Suppressor macrophage treated with lipopolysaccharide for 4 hours (primary cell): ENCODE measurements around the gene PRKCB.
"Not testable (repeated sequence)": the region's sequence is repeated elsewhere in the genome, so short reads cannot be mapped to it uniquely, and the experiment has no call there.

Experiments
- DNase-seq: peaks from one replicate; pipeline ENCODE4 v3.0.0-alpha.2; 2020

PRKCB gene

DNA sequence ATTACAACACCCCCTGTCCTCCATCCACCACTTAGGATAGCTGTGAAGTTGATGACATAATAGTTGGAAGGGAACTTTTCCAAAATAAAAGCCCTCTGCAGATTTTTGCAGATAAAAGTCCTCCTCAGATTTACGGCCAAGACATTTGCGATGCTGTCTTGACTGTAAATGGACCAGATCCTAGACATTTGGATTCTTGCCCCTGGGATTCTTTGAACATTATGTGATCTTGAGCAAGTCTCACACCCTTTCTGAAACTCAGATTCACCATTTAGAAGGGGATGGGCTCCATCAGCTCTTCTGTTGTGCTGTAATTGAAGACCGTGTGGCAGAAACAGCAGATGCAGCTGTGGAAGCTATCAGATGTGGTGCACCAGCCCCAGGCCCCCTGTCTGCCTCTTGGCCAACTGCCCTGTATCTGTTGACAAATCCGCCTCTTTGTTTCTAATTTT lies 266.5 kb downstream of the PRKCB start:
- no peak for DNase-seq

DNA sequence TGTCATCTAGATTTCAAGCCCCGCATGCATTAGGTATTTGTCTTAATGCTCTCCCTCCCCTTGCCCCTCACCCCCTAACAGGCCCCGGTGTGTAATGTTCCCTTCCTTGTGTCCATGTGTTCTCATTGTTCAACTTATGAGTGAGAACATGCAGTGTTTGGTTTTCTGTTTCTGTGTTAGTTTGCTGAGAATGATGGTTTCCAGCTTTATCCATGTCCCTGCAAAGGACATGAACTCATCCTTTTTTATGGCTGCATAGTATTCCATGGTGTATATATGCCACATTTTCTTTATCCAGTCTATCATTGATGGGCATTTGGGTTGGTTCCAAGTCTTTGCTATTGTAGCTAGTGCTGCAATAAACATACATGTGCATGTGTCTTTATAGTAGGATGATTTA lies 269.7 kb downstream of the PRKCB start:
- DNase-seq, result not testable (repeated sequence)

DNA sequence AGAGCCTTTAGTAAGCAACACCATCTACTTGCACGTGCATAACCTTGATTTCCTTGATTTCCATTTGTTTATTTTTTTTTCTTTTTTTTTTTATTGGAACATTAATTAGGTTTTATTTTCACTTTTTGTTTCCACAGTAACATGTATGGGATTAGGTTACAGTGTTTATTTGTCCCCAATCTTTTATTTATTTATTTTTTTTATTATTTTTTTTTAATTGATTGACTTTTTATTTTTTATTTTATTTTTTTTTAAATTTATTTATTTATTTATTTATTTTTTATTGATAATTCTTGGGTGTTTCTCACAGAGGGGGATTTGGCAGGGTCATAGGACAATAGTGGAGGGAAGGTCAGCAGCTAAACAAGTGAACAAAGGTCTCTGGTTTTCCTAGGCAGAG lies 272.3 kb downstream of the PRKCB start:
- not testable (repeated sequence) for DNase-seq

DNA sequence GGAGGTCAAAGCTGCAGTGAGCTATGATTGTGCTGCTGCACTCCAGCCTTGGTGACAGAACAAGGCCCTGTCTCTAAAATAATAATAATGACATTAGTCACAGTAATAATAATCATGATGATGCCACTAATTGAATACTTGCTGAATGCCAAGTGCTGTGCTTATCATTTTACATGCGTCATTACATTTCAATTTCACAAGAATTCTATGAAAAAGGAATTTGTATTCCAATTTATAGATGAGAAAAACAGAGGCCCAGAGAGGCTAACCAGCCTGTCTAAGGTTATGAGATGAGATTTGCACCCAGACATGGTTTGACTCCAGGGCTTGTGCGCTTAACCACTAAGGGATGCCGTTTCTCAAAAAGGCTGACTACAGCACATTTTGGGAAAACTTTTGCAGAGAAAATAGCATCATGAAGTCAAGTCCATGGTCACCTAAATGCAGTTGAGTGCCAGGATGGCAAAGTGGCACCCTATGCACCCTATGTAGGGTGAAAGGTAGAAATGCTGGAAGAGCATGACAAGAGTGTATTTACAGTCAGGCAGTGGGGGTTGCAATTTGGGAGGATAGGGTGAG lies 276.0 kb downstream of the PRKCB start:
- no peak for DNase-seq

DNA sequence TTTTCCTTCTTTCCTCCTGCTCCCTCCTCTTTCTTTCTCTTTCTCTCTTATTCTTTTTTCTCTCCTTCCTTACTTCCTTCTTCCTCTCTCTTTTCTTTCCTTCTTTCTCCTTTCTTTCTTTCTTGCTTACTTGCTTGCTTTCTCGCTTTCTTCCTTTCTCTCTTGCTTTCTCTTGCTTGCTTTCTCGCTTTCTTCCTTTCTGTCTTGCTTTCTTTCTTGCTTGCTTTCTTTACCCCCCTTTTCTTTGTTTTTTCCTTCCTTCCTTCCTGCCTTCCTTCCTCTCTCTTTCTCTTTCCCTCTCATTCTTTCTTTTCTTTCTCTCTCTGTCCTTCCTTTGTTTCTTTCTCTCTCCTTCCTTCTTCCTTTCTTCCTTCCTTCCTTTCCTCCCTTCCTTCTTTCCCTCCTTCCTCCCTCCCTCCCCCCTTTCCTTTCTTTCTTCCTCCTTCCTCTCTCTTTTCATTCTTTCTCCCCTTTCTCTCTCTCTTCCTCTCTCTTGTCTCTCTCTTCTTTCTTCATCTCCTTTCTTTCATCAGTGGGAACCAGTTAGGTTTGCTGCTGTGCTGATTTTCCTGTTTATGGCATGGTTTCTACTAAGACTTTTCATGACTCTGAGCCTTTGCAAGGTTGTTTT lies 277.4 kb downstream of the PRKCB start:
- DNase-seq, result no peak

DNA sequence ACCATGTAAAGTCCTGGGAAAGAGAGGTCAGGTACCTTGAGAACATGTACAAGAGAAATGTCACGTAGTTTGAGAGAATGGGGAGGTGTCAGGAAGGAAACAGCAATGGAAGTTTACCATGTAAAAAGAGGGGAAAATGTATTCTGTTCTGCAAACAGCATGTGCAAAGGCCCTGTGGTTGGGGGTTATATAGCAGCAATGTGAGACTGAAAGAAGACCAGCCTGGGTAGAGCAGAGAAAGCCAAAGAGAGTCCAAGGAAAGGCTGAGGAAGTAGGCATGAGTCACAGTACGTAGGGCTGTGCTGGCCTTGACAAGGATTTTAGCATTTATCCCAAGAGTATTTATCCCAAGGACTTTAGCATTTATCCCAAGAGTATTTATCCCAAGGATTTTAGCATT lies 279.1 kb downstream of the PRKCB start:
- no peak for DNase-seq

DNA sequence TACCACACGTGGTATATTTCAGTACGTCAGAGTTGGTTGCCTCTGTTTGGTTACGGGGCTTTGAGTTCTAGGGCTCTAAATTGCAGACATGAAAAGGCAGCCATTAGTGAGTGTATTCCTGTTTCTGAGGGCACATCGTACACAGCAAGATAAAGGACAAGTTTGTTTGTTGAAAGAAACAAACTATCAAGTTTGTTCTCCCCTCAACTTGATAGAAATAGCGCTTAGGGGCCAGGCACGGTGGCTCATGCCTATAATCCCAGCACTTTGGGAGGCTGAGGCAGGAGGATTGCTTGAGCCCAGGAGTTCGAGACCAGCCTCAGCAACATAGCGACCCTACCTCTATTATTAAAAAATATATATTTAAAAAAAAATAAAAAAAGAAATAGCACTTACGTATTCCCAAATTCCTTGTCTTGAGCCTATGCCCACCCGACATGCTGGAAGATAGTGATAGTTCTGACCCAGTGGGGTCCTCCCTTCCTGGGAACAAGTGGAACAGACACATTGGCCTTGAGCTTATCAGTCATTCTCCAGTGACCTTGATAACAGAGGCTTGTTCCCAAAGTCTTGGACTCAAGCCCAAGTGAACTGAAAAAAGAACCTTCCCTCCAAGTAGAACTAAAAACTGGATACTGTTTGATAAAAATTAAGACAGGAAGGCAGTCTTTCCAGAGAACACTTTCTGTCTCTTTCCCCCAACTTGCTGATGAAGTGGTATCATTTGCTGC lies 280.4 kb downstream of the PRKCB start:
- no peak for DNase-seq

DNA sequence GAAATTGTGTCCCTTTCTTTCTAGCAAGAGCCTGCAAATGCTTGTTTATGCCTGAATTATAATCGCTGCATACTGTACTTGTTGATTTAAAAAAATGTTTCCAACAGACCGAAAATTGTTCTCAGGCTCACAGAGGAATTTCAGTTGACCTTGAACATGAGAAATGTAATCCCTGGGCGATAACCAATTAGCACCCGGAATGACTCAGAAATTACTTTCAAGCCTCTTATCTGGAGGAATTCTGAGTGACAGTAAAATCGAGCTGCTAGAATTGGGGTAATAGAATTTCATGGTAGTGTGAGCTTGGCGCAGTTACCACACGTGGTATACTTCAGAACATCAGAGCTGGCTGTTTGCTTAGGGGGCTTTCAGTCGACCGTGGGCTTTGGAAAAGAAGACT lies 281.2 kb downstream of the PRKCB start:
- DNase-seq, result no peak

DNA sequence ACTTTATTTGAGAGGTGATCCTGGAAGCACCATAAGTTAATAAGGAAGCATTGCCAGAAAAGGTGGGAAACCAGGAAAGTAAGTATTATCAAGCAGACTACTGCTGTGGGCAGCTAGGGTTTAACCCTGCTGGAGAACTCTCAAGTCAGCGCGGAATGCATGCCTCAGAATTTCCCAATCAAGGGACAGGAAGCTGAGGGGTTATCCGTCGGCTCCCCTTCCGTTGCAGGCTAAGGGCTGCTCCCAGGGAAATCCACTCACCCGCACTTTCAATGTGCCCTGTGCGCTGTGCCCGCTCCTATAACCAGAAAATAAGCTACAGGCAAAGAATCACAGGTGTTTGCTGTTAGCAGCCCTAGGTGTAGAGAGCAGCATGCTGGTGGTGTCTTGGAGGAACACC lies 281.9 kb downstream of the PRKCB start:
- DNase-seq, result no peak

DNA sequence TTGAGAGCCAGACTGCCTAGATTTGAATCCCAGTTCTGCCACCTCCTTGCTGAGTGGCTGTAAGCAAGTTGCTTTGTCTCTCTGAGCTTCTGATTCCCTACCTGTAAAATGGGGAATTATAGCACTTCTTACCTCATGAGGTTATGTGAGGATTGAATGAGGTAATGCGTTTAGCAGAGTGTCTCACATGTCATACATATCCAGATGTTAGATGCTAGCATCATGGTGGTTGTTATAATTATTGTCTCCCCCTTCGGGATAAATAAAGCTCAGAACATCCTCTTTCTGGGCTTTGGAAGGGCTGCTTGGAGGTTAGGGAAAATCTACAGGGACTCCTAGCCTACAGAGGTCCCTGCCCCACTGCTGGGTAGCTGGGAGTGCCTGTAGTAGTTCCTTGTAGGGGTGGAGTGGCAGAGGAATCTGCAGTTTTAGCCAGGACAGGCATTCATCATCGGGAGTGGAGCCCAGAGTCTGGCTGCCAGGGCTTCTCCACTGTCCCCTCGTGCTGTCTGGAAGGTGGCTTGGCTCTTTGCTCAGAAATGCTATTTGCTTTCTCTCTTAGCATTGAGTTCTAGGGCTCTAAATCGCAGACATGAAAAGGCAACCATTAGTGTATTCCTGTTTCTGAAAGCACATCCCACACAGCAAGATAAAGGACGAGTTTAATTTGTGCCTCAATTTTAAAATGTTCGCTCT lies 282.5 kb downstream of the PRKCB start:
- DNase-seq, result no peak

DNA sequence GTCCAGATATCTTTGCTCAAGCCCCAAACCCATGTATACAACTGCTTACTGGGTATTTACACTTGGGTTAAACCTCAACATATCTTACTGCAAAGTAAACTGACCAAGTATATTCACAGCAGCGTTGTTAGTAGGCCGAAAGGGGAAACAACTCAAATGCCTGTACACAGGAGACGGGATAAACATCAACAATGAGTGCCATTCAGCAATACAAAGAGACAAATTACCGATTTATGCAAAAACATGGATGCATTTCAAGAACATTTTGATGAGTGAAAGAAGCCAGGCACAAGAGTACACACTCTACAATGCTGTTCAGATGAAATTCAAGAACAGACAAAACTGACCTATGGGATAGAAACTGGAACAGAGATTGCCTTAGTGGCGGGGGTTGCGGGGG lies 284.0 kb downstream of the PRKCB start:
- no peak for DNase-seq

DNA sequence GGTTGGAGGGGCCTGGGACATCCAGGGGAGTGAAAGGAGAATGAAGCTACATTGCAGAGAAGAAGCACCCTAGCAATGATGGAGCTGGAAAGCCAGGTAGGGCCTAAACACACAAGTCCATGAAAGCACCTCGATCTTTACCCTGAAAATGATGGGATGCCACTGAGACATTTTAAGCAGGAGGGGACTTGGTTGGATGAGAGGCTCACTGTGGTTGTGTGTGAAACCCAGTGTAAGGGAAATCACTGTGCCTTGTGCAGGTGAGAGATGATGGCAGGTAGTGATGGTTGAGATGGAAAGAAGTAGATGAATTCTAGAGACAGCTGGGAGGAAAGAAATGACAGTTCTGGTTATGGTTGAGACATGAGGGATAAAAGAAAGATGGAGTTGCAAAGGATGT lies 287.5 kb downstream of the PRKCB start:
- no peak for DNase-seq

DNA sequence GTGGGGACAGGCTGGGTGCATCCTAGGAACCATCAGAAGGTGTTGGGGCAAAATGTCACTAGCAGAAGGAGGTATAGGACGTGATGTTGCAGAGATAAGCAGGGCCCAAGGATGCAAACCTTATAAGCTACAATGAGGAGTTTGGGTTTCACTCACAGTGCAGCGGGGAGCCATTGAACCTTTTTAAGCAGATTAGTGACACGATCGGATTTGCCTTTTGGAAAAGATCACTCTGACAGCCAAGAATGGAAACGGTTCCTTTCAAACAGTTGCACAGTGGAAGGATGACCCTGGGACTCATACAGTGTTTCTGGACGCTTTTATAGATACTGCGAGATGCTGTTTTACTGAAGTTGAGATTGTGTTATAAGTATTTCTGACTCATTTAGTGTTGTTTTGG lies 288.5 kb downstream of the PRKCB start:
- no peak for DNase-seq

DNA sequence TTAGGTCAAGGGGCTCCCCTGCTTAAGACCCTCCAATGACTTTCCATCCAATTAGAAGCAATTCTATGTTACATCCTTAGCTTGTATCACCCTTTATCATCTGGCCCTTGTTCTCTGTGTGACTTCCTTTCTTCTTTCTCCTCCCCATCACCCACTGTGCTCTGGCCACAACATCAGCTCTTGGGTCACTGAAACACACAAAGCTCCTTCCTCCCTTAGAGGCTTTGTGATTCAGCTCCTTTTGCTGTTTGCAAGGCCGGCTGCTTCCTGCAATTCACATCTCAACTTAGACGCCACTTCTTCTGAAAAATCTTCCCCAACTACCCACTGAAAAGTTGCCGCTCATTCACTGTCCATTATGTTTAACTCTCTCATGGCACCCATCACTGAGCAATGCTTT lies 289.4 kb downstream of the PRKCB start:
- DNase-seq, result no peak

DNA sequence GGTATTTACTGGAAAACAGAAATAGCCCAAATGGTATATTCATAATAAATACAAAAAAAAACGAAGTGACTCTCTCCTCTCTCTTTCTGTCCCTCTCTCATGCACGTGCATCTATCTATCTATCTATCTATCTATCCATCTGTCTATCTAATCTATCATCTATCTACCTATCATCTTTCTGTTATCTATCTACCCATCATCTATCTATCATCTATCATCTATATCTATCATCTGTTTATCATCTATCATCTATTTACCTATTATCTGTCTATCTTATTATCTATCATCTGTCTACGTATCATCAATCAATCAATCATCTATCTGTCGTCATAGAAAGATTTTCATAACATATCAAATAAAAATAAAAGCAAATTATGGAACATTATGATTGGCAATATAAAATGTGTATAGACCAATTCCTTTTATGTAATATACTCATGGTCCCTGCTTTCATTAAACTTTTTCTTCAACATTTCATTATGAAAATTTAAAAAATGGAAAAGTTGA lies 293.7 kb downstream of the PRKCB start:
- DNase-seq, result no peak

DNA sequence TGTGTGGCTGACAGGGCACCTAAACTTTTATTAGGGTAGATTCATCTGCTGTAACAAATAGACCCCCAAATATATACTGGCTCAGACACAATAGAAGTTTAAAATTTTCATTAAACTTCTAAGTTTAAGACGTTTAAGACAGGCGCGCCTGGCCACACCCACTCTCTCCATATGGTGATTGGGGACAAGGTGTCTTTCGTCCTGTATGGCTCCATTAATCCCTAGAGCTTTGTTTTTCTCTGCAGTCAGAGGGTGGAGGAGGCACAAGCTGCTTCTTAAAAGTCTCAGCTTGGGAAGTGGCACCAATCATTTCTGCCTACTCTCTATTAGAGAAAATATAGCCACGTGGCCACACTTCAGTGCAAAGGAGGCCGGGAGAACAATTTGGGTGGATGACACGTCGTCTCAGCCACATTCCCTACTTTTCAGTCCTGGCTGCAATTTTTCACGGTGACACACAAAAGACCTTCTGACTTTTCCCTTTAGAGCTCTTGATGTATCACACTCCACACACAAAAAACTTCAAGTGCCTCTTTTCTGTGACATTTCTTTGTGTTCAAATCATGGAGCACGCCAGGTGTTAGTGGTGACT lies 294.8 kb downstream of the PRKCB start:
- no peak for DNase-seq

DNA sequence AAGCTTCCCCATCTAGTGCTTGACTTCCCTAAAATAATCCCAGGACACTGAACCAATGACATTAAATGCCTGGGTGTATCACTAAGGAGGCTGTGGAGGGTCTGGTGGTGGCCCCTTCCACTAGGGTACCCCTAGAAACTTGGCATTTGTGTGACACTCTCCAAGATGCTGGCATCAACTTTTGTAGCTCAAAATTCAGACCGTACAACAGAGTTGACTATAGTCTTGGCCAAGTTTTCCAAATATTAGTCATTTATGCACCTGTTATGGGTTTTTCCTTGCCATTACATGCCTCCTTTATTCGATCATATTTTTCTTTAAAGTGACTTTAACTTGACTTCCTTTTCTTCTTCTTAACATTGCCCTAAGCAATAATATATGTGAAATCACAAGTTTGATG lies 295.5 kb downstream of the PRKCB start:
- no peak for DNase-seq

DNA sequence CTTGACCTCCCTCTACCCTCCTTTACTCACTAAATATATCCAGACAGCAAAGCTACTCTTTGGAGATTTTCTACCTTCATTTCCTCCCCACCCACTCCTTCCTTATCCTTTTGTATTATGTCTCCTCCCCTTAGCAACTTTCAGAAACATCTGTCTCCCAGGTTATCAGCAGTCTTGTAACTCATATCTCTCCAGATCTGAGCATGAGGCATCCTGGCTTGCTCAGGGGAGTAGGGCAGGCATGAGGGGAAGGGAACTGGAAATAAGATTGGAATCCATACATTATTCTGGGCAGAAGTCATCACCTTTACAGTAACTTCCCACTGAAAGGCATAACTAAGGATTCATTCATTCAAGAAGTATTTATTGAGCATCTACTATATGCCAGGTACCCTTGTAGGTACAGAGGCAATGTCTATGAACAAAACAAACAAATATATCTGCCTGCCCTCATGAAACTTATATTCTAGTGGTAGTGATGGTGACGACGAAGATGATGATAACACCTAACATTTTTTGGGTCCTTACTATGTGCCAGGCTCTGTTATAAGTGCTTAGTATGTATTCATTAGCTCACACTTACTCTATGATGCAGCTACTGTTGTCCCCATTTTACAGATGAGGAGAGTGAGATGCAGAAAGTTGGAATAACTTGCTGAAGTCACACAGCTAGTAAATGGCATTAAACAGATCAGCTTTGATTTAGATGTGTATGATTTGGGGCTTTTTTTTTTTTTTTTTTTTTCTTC lies 296.4 kb downstream of the PRKCB start:
- DNase-seq, result no peak

DNA sequence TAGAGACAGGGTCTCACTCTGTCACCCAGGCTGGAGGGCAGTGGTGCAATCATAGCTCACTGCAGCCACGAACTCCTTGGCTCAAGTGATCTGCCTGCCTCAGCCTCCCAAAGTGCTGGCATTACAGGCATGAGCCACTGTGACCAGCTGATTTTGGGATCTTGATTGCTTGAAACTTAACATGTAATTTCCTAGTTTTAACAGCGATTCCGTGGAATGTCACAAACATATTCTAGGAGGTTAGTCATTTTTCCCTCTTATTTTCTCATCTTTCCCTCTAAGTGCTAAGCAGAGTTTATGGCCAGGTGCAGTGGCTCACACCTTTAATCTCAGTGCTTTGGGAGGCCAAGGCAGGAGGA lies 297.0 kb downstream of the PRKCB start:
- DNase-seq, result no peak

DNA sequence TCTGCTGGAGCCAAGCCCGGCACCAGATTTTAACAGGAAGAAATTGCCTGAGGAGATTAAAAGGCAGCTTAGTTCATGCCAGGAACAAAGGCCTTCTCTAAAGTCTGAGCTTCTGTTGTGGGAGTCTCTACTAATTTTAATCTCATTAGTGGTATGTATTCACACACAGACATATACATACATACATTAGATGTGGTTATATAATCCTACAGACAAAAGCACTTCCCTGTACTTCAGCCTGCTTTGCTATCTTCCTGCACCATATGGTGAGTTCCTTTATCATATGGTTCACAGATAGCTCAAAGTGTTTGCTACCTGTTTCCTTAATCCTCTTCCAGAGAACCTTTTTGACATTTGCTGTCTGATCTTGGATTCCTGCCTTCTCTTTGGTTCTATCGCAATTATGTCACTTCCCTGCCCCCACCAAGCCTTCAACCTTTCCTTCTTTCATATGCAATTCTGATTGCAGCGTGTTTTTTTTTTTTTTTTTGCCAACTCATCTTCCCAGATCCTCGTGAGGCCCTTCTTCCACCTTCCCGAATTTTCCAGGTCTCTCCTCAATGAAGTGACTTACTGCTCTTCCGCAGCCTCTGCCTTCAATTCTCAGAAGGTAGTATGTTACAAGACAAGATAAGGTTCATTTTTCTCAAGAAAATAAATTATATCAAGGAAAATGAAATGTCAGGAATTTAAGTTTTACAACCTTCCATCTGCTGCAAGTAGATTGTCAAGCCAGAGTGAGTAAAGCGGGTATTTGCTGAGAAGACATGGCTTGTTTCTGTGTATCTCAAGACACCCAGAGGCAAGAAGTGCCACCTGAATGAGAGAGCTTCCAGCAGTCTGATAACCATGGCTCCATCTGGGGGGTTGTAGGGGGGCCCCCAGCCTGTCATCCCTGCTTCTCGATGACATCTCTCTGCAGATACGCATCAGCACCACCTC lies 300.1 kb downstream of the PRKCB start:
- no peak for DNase-seq

DNA sequence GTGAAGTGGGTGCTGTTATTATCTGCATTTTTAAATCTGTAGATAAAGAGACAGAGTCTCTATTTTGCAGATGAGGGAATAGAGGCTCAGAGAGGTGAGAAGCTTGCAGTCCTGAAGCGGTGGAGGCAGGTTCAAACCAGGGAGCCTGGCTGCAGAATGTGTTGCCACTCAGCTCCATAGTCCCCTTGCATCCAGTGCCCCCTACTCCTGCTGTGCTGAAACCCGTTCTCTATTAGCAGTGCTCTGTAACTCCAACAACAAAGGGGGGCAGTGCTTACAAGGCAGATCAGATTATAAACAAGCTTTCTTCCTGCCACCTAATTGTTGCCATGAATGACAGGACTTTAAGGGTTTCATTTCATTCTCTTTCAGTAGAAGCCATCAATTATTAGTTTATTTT lies 302.2 kb downstream of the PRKCB start:
- no peak for DNase-seq
